Heart right ventricle (tissue), 16 donors: ENCODE measurements around the gene PSMD5. TPM values are rescaled to one million over a fixed set of nuclear protein-coding genes. Genes with fewer than 3 reads are reported as not detected.

ENCODE experiments used
- ATAC-seq, 8 donors: fragments of 200-7000 bp; cut with Tn5 transposase; one replicate each; pipeline ENCODE4 v1.9.1; 2020; ENCODE audit warnings: mild to moderate bottlenecking in 8 of 8, moderate library complexity in 8 of 8, moderate number of reproducible peaks in 1 of 8
- DNase-seq, 2 donors: peaks; one replicate each; pipeline ENCODE4 v3.0.0-alpha.2; 2020
- H3K27ac ChIP-seq, 10 donors: fragments of 200-600 bp; sonication (generic) in 2 of 10; one replicate each; pipeline versions ENCODE4 v1.5.0 to v1.8.0; 2020 to 2022; ENCODE audit warnings: mild to moderate bottlenecking in 3 of 10
- H3K27me3 ChIP-seq, 7 donors: fragments of 200-600 bp; one replicate each; pipeline ENCODE4 v1.8.0; 2021 to 2022; ENCODE audit warnings: mild to moderate bottlenecking in 2 of 7
- H3K36me3 ChIP-seq, 9 donors: fragments of 200-600 bp; sonication (generic) in 1 of 9; one replicate each; pipeline versions ENCODE4 v1.5.0 to v1.8.0; 2020 to 2022; ENCODE audit warnings: mild to moderate bottlenecking in 2 of 9
- H3K4me1 ChIP-seq, 9 donors: fragments of 200-600 bp; sonication (generic) in 1 of 9; one replicate each; pipeline versions ENCODE4 v1.5.0 to v1.8.0; 2020 to 2022; ENCODE audit warnings: mild to moderate bottlenecking in 4 of 9
- H3K4me3 ChIP-seq, 10 donors: fragments of 200-600 bp; sonication (generic) in 2 of 10; one replicate each; pipeline versions ENCODE4 v1.5.0 to v1.8.0; 2020 to 2022; ENCODE audit warnings: mild to moderate bottlenecking in 7 of 10, moderate library complexity in 2 of 10
- H3K9me3 ChIP-seq, 11 donors: fragments of 200-600 bp in 10 of 11; sonication (generic) in 2 of 11; one replicate each; pipeline versions ENCODE4 v1.5.0 to v1.8.0; 2013 to 2022; ENCODE audit warnings: mild to moderate bottlenecking in 2 of 11, control low read depth in 1 of 11, moderate library complexity in 1 of 11
- CTCF ChIP-seq, 9 donors: fragments of 200-600 bp; sonication (generic) in 2 of 9; IDR thresholded peaks; one replicate each; pipeline versions ENCODE4 v1.5.0 to v1.8.0; 2021 to 2022; ENCODE audit warnings: antibody characterized with exemption in 9 of 9, mild to moderate bottlenecking in 5 of 9, moderate library complexity in 1 of 9
- WGBS, 2 donors: extraction: QIAGEN DNeasy Blood & Tissue Kit; methylation state at CpG; one replicate each; pipeline ENCODE4 v1.1.7; 2013; ENCODE audit warnings: inconsistent platforms in 1 of 2; 5-methylcytosine and 5-hydroxymethylcytosine counted together
- intact Hi-C, 10 donors: fragments of 100-400 bp; cut with DNase I; formaldehyde crosslinking; loops; one replicate each; pipeline versions ENCODE4 v1.11.1 to v1.14.2; 2022
- polyA plus RNA-seq, 2 donors: library from polyadenylated mRNA; stranded (reverse); fragments of 200-250 nt; gene quantifications; one replicate each; pipeline ENCODE4 v1.2.3, GENCODE V29; 2013
- total RNA-seq, 10 donors: library from RNA; stranded (reverse); fragmentation: NEBNext Ultra II Directional in 3 of 10; extraction: Animal tissue kit (Norgen Biotek cat#: 25700) in 3 of 10; gene quantifications; one replicate each; pipeline versions ENCODE4 v1.2.1 to v1.2.4, GENCODE V29; 2021 to 2023
- donor health status: Arrhythmogenic right ventricular cardiomyopathy.
- donor health status: ischemic (EF 13 %, LVEDD 7.1; RV severe dilation, severe dysfunction).
- donor health status: healthy with polysubstance abuse.
- donor health status: DM: no; HTN: yes; CAD: no.
- donor health status: DM: no; HTN: no; CAD: no.
- donor health status: ischemic (EF 25% LVEDD 6.9; RV normal size, moderate dysfunction).
- donor health status: ischemic (EF 25% LVEDD 5.7; RV mildly dilated, moderate dysfunction).
- donor health status: healthy.
- donor health status: DM: yes; HTN: yes; CAD: no.
- donor health status: Ischemic cardiomyopathy.
- donor health status: ischemic (EF 35%, LVEDD 5.7; RV mildly dilated, moderate dysfunction).
- donor health status: nonischemic (EF 11% LVEDD 7.7; RV severe dilation, severe dysfunction).
- donor health status: DM: yes; HTN: yes; CAD: no.
- donor health status: PGD.
- donor health status: ischemic (EF 29% LVEDD 5.4; RV normal size, mild dysfunction).
- donor health status: nonischemic (EF 23%, LVEDD 6.1; RV moderate dilation, normal function).

PSMD5 gene
- total and polyA plus RNA-seq, 12 donors: 7.7 to 22.8 (median 14.3) TPM

- no peak for ATAC-seq
- WGBS, 2 donors: 94 to 96% methylated on average over 3 of the region's 3 CpGs
Observed at GRCh38 chr9:120830865-120831264, 11.9 kb downstream of the PSMD5 start.

DNA sequence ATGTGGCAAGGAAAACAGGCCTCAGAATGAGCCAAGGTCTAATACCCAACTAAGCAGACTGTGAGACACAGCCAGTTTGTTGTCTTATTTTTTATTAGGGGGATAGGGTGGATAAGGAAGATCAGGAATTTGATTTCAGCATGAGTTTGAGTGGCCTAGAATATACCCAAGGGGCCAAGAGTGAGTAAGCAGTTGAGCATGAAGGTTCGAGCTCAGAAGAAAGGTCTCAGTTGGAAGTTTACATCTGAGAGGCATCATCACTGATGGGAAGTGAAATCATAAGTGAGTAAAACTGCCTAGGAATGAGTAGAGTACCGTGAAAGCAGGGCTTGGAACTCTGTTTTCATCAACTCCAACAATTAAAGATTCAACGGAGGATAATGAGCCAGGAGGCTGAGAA is 12.6 kb downstream of the PSMD5 start:
- Histone ChIP-seq H3K36me3 (peaks cover 0 to 100% (median 47%) of the 10 kb centered on the region in 9 donors), H3K4me3 (no peak overlapping the region), H3K4me1 (no peaks in the 10 kb centered on the region), H3K27me3 (no peaks in the 10 kb centered on the region), H3K27ac (no peak overlapping the region), H3K9me3 (peaks cover 0 to 14% (median 0%) of the 10 kb centered on the region in 11 donors)
- DNase-seq: no peak
- WGBS, 2 donors: 87 to 88% methylated on average over 3 of the region's 3 CpGs
- intact Hi-C loops: no loop called here
- no peak for ATAC-seq
- TF ChIP-seq CTCF (IDR thresholded peaks at IDR 0.05): no peak

More at GRCh38 chr9:120830865-120831264, 11.9 kb downstream of the PSMD5 start:
- intact Hi-C loops: no loop called here
- TF ChIP-seq CTCF (IDR thresholded peaks at IDR 0.05): no peak
- Histone ChIP-seq H3K4me3 (no peak overlapping the region), H3K9me3 (peaks cover 0 to 7% (median 0%) of the 10 kb centered on the region in 11 donors), H3K36me3 (peaks cover 0 to 100% (median 45%) of the 10 kb centered on the region in 9 donors), H3K27me3 (no peaks in the 10 kb centered on the region), H3K4me1 (no peaks in the 10 kb centered on the region), H3K27ac (no peak overlapping the region)
- DNase-seq: no peak

DNA sequence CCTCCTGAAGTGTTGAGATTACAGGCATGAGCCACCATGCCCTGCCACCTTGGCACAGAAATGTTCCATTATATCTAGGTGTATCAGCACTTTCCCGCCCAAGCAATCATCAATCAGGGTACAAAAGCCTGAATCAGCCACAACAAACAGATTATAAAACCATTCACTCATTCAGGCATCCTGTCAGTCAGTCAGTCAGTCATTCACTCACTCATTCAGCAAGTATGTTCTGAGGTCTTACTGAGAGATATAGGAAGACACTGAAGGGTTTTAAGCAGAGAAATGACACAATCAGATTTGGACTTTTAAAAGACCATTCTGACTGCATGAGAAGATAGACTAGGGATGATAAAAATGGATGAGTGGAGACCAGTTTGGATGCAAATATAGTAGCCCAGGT is 13.1 kb downstream of the PSMD5 start:
- no peak for ATAC-seq
- Histone ChIP-seq H3K4me3 (no peak overlapping the region), H3K36me3 (peaks cover 0 to 100% (median 47%) of the 10 kb centered on the region in 9 donors), H3K27ac (no peak overlapping the region), H3K4me1 (no peaks in the 10 kb centered on the region), H3K9me3 (peaks cover 0 to 16% (median 0%) of the 10 kb centered on the region in 11 donors), H3K27me3 (no peaks in the 10 kb centered on the region)
- TF ChIP-seq CTCF (IDR thresholded peaks at IDR 0.05): no peak
- no peak for DNase-seq
- 93 to 96% methylated on average over 1 of the region's 1 CpG for WGBS, 2 donors
- intact Hi-C loops: no loop called here

DNA sequence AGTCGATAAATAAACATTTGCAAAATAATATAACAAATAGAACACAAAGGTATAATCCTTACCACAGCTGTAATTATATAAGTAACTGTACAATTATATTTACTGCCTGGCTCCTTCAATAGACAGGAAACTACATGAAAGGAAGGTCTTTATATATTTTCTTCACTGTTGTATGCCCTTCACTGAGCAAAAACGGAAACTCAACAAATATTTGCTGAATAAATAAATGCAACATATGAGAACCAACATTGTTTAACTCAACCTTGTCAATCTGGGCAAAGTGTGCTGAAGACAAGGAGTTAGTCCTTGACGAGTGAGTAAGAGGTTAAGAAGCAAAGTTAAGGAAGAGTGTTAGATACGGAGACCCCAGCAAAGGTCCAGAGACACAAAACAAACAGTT is 22.6 kb downstream of the PSMD5 start:
- TF ChIP-seq CTCF (IDR thresholded peaks at IDR 0.05): no peak
- no peak overlapping the region for H3K27ac ChIP-seq
- H3K4me3 ChIP-seq: no peak overlapping the region
- peaks cover 0 to 100% (median 37%) of the 10 kb centered on the region in 9 donors for H3K36me3 ChIP-seq
- DNase-seq (no peak), ATAC-seq (no peak)
- 94 to 97% methylated on average over 4 of the region's 4 CpGs for WGBS, 2 donors
- H3K4me1 ChIP-seq: no peaks in the 10 kb centered on the region
- no peaks in the 10 kb centered on the region for H3K27me3 ChIP-seq
- intact Hi-C loops: no loop called here
- H3K9me3 ChIP-seq: peaks cover 0 to 3% (median 0%) of the 10 kb centered on the region in 11 donors
